PC-9 (cell line): ENCODE results near the gene PDE7B. TPM values are rescaled to one million over a fixed set of nuclear protein-coding genes. Genes with fewer than 3 reads are reported as not detected.

Source experiments
- BruUV-seq: library from RNA; stranded (reverse); fragments of 400-500 nt; replicated peaks from 2 replicates; lab custom pipeline; 2021; lab: Mats Ljungman, UMichigan
- CTCF ChIA-PET: fragments of 300-600 bp; sonication (Branson Sonifier 250); formaldehyde crosslinking; loops from one replicate; lab custom pipeline; 2022; ENCODE audit warnings: antibody characterized with exemption; lab: Charles Lee
- POLR2A ChIA-PET: fragments of 300-600 bp; sonication (Branson Sonifier 250); formaldehyde crosslinking; loops from one replicate; lab custom pipeline; 2022; ENCODE audit warnings: antibody characterized with exemption; ENCODE audit not compliant: unreplicated experiment; lab: Charles Lee
- DNase-seq, 2 experiments: peaks; one replicate each; pipeline versions ENCODE4 v3.0.0 to v3.0.0-alpha.2; 2015 to 2022; ENCODE audit warnings: mixed read lengths in 1 of 2
- H2AFZ ChIP-seq: fragments of 200-600 bp; sonication (generic); 2 replicates; pipeline ENCODE4 v1.8.1; 2017; ENCODE audit warnings: antibody characterized with exemption
- H3F3A ChIP-seq: fragments of 200-600 bp; sonication (generic); 2 replicates; pipeline ENCODE4 v1.8.1; 2017; ENCODE audit warnings: antibody characterized with exemption, mild to moderate bottlenecking, low read depth; ENCODE audit not compliant: insufficient read depth
- H3K27ac ChIP-seq: fragments of 200-600 bp; sonication (generic); 2 replicates; pipeline ENCODE4 v1.6.1; 2016; ENCODE audit warnings: mixed run types
- H3K27me3 ChIP-seq: fragments of 200-600 bp; sonication (generic); 2 replicates; pipeline ENCODE4 v1.6.1; 2016; ENCODE audit warnings: low read depth, mixed run types; ENCODE audit not compliant: insufficient read depth
- H3K36me3 ChIP-seq: fragments of 200-600 bp; sonication (generic); 2 replicates; pipeline ENCODE4 v1.6.1; 2016; ENCODE audit warnings: low read depth, mixed run types
- H3K4me1 ChIP-seq: fragments of 200-600 bp; sonication (generic); replicated peaks from 2 replicates; pipeline ENCODE4 v1.6.1; 2016; ENCODE audit warnings: mixed run types; ENCODE audit not compliant: insufficient read depth
- H3K4me2 ChIP-seq: fragments of 200-600 bp; sonication (generic); 2 replicates; pipeline ENCODE4 v1.6.1; 2017; ENCODE audit warnings: mixed run types
- H3K4me3 ChIP-seq: fragments of 200-600 bp; sonication (generic); 2 replicates; pipeline ENCODE4 v1.6.1; 2016; ENCODE audit warnings: mixed run types
- H3K79me2 ChIP-seq: fragments of 200-600 bp; sonication (generic); 2 replicates; pipeline ENCODE4 v1.6.1; 2017; ENCODE audit warnings: low read depth, mixed run types
- H3K9me2 ChIP-seq: fragments of 200-600 bp; sonication (generic); 2 replicates; pipeline ENCODE4 v1.8.1; 2017; ENCODE audit warnings: mild to moderate bottlenecking; ENCODE audit not compliant: insufficient read depth
- H3K9me3 ChIP-seq: fragments of 200-600 bp; sonication (generic); 2 replicates; pipeline ENCODE4 v1.8.1; 2016; ENCODE audit warnings: low read depth; ENCODE audit not compliant: insufficient read depth
- H4K20me1 ChIP-seq: fragments of 200-600 bp; sonication (generic); 2 replicates; pipeline ENCODE4 v1.8.1; 2017; ENCODE audit not compliant: insufficient read depth
- CTCF ChIP-seq: fragments of 200-600 bp; sonication (generic); conservative IDR thresholded peaks from 2 replicates; pipeline ENCODE4 v1.6.1; 2017; ENCODE audit warnings: mixed run types, antibody characterized with exemption, mild to moderate bottlenecking, moderate library complexity
- EZH2 ChIP-seq: fragments of 200-600 bp; sonication (generic); IDR thresholded peaks from 2 replicates; pipeline ENCODE4 v1.8.0; 2017; ENCODE audit warnings: antibody characterized with exemption, low read depth
- intact Hi-C: fragments of 100-400 bp; cut with micrococcal nuclease; formaldehyde crosslinking; loops from one replicate; pipeline ENCODE4 v1.10.0; 2022; ENCODE audit not compliant: unreplicated experiment
- total RNA-seq: library from RNA; stranded (reverse); gene quantifications from 2 replicates; pipeline ENCODE4 v1.2.3, GENCODE V29; 2021

PDE7B gene
- total RNA-seq, 1 experiment from 2014 or later: 0.31 TPM

- intact Hi-C loops: no loop called here
- TF ChIP-seq CTCF: no peak
- no peak for TF ChIP-seq EZH2
Observed at GRCh38 chr6:135837735-135838449, 13.6 kb upstream of the PDE7B start.

GRCh38 chr6:135839121-135839520 is 12.4 kb upstream of the PDE7B start:
- no peak overlapping the region; the same call in 1 of the 2 replicates for H2AFZ ChIP-seq
- no peaks in the 10 kb centered on the region for H3K27me3 ChIP-seq
- no TSS peak for BruUV-seq
- no peaks in the 10 kb centered on the region for H3K9me2 ChIP-seq
- H3K79me2 ChIP-seq: no peaks in the 10 kb centered on the region
- TF ChIP-seq CTCF (no peak), EZH2 (no peak)
- H3K36me3 ChIP-seq: no peaks in the 10 kb centered on the region
- no peaks in the 10 kb centered on the region for H3F3A ChIP-seq
- H3K9me3 ChIP-seq: no peaks in the 10 kb centered on the region
- H3K4me3 ChIP-seq: no peak overlapping the region
- no peaks in the 10 kb centered on the region for H3K4me1 ChIP-seq
- ChIA-PET CTCF (no interaction called here), POLR2A (no interaction called here)
- H3K4me2 ChIP-seq: no peak overlapping the region
- DNase-seq: no peak
- intact Hi-C loops: no loop called here
- no peak overlapping the region for H3K27ac ChIP-seq
- no peaks in the 10 kb centered on the region for H4K20me1 ChIP-seq

More at GRCh38 chr6:135837735-135838449, 13.6 kb upstream of the PDE7B start:
- H3K27me3 ChIP-seq: no peaks in the 10 kb centered on the region
- H3K4me3 ChIP-seq: no peak overlapping the region
- DNase-seq: no peak
- H3K36me3 ChIP-seq: no peaks in the 10 kb centered on the region
- H3K4me1 ChIP-seq: no peaks in the 10 kb centered on the region
- no peaks in the 10 kb centered on the region for H3K9me3 ChIP-seq
- H2AFZ ChIP-seq: no peak overlapping the region
- H4K20me1 ChIP-seq: no peaks in the 10 kb centered on the region
- ChIA-PET POLR2A (no interaction called here), CTCF (no interaction called here)
- H3K4me2 ChIP-seq: no peak overlapping the region
- H3K27ac ChIP-seq: no peak overlapping the region
- no peaks in the 10 kb centered on the region for H3F3A ChIP-seq
- no TSS peak for BruUV-seq
- no peaks in the 10 kb centered on the region for H3K79me2 ChIP-seq
- no peaks in the 10 kb centered on the region for H3K9me2 ChIP-seq

GRCh38 chr6:135842618-135843392 is 8.7 kb upstream of the PDE7B start:
- intact Hi-C loops: no loop called here
- H3K79me2 ChIP-seq: no peaks in the 10 kb centered on the region

More at GRCh38 chr6:135842618-135843392, 8.7 kb upstream of the PDE7B start:
- no peak overlapping the region for H3K4me2 ChIP-seq
- CTCF ChIA-PET: no interaction called here
- no peaks in the 10 kb centered on the region for H3K27me3 ChIP-seq
- H3K36me3 ChIP-seq: no peaks in the 10 kb centered on the region
- no peaks in the 10 kb centered on the region for H3K4me1 ChIP-seq
- H3K9me3 ChIP-seq: no peaks in the 10 kb centered on the region
- TF ChIP-seq EZH2 (no peak), CTCF (no peak)
- no peak overlapping the region for H3K27ac ChIP-seq
- H3K4me3 ChIP-seq: no peak overlapping the region
- POLR2A ChIA-PET: no interaction called here
- H4K20me1 ChIP-seq: no peaks in the 10 kb centered on the region
- BruUV-seq: no TSS peak
- H3F3A ChIP-seq: no peaks in the 10 kb centered on the region
- no peak for DNase-seq
- no peaks in the 10 kb centered on the region for H3K9me2 ChIP-seq
- H2AFZ ChIP-seq: no peak overlapping the region
